ENCODE measurements around the gene GDF10. TPM values are rescaled to one million over a fixed set of nuclear protein-coding genes. Genes with fewer than 3 reads are reported as not detected.

The GDF10 gene
- total and polyA plus RNA-seq, 2 of the 8 experiments (the other 6 are each of a cell fraction or from before 2014, with no cell fraction given): 0.19 to 0.32 TPM

- no peak for TF ChIP-seq SRF (IDR thresholded peaks at IDR 0.05; ENCODE audit: low read depth, low read length)
Observed at GRCh38 chr10:47326306-47326926, 26.4 kb downstream of the GDF10 start (continued).
